TTC549 (cell line): Measurements from ENCODE around the gene PTGIS.
"Not testable (repeated sequence)": the region's sequence is repeated elsewhere in the genome, so short reads cannot be mapped to it uniquely, and the experiment has no call there.

ENCODE experiments used
- FAIRE-seq: peaks from 2 replicates; lab custom pipeline; 2012; peaks lifted over from hg19 to GRCh38; lab: Jason Lieb, UNC

The PTGIS gene

GRCh38 chr20:49579874-49580812 is 12.2 kb upstream of the PTGIS start:
- FAIRE-seq, result no peak

- no peak for FAIRE-seq
Measured at GRCh38 chr20:49579195-49579594, 11.3 kb upstream of the PTGIS start.

GRCh38 chr20:49578436-49578835 is 10.5 kb upstream of the PTGIS start:
- FAIRE-seq, result no peak

- no peak for FAIRE-seq
Measured at GRCh38 chr20:49575551-49576060, 7.7 kb upstream of the PTGIS start.

- FAIRE-seq, result no peak
Measured at GRCh38 chr20:49573900-49574416, 6.0 kb upstream of the PTGIS start.

GRCh38 chr20:49572857-49573256 is 4.9 kb upstream of the PTGIS start:
- no peak for FAIRE-seq

GRCh38 chr20:49571553-49571835 is 3.6 kb upstream of the PTGIS start:
- FAIRE-seq, result no peak

GRCh38 chr20:49570828-49571552 is 3.1 kb upstream of the PTGIS start:
- no peak for FAIRE-seq

GRCh38 chr20:49570161-49570827 is 2.4 kb upstream of the PTGIS start:
- no peak for FAIRE-seq

GRCh38 chr20:49569411-49570115 is 1.6 kb upstream of the PTGIS start:
- FAIRE-seq, result no peak

- FAIRE-seq, result no peak
Measured at GRCh38 chr20:49568278-49569151, 578 bp upstream of the PTGIS start.

- FAIRE-seq, result no peak
Measured at GRCh38 chr20:49566401-49567364, 1.3 kb downstream of the PTGIS start.

- not testable (repeated sequence) for FAIRE-seq
Measured at GRCh38 chr20:49564991-49565390, 2.9 kb downstream of the PTGIS start.

GRCh38 chr20:49563015-49563980 is 4.6 kb downstream of the PTGIS start:
- FAIRE-seq, result no peak

GRCh38 chr20:49562311-49563014 is 5.5 kb downstream of the PTGIS start:
- no peak for FAIRE-seq

GRCh38 chr20:49561806-49562205 is 6.1 kb downstream of the PTGIS start:
- FAIRE-seq, result no peak

- FAIRE-seq, result no peak
Measured at GRCh38 chr20:49561256-49561655, 6.7 kb downstream of the PTGIS start.

- FAIRE-seq, result no peak
Measured at GRCh38 chr20:49560646-49561045, 7.3 kb downstream of the PTGIS start.
